Adrenal gland (tissue), 5 donors: ENCODE data around the gene HS3ST4.

Source experiments
- POLR2A ChIP-seq, 2 donors: fragments of 450-650 bp; IDR thresholded peaks; one replicate each; pipeline ENCODE4 v1.6.1; 2017; ENCODE audit warnings: antibody characterized with exemption in 2 of 2, mild to moderate bottlenecking in 2 of 2, moderate library complexity in 1 of 2
- TF ChIP-seq, protein P1 (sequence below), 6 experiments: fragments of 450-650 bp in 4 of 6; fragments of 200-600 bp in 2 of 6; sonication (generic) in 1 of 6; IDR thresholded peaks; 1 replicate in 5 of 6; 2 replicates in 1 of 6; pipeline versions ENCODE4 v1.5.1 to v1.8.0; 2016 to 2021; ENCODE audit warnings: antibody characterized with exemption in 6 of 6, mild to moderate bottlenecking in 2 of 6, moderate library complexity in 1 of 6
- donor health status: DM: no; HTN: no; CAD: no.

DNA sequence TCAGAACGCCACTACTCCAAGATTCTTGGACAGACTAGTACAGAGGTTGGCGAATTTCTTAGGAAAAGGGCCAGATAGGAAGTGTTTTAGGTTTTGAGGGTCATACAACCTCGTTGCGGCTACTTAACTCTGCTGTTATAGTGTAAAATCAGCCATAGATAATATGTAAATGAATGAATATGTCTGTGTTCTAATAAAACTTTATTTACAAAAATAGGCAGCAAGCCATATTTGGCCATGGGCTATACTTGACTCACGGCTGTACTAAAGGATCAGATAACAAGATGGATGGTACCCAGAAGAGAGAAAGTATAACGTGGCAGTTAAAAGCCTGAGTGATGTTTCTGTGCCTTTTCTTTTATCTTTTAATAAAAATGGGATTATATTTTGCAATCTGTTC lies 125.5 kb downstream of the HS3ST4 start:
- TF ChIP-seq, protein P1, sequence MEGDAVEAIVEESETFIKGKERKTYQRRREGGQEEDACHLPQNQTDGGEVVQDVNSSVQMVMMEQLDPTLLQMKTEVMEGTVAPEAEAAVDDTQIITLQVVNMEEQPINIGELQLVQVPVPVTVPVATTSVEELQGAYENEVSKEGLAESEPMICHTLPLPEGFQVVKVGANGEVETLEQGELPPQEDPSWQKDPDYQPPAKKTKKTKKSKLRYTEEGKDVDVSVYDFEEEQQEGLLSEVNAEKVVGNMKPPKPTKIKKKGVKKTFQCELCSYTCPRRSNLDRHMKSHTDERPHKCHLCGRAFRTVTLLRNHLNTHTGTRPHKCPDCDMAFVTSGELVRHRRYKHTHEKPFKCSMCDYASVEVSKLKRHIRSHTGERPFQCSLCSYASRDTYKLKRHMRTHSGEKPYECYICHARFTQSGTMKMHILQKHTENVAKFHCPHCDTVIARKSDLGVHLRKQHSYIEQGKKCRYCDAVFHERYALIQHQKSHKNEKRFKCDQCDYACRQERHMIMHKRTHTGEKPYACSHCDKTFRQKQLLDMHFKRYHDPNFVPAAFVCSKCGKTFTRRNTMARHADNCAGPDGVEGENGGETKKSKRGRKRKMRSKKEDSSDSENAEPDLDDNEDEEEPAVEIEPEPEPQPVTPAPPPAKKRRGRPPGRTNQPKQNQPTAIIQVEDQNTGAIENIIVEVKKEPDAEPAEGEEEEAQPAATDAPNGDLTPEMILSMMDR (IDR thresholded peaks at IDR 0.05): no peak
- no peak for TF ChIP-seq POLR2A (IDR thresholded peaks at IDR 0.05)
